ENCODE measurements around the gene WSCD1. TPM values are rescaled to one million over a fixed set of nuclear protein-coding genes. Genes with fewer than 3 reads are reported as not detected.

The WSCD1 gene
- total RNA-seq, 2 donors from 2014 or later: 1.8 to 5.5 TPM

GRCh38 chr17:6104956-6105648 lies 34.9 kb downstream of the WSCD1 start:
- no peak overlapping the region for H3K4me3 ChIP-seq
- H3K36me3 ChIP-seq: no peaks in the 10 kb centered on the region
- H3K27ac ChIP-seq: no peak overlapping the region
- no peak for DNase-seq (ENCODE audit: low spot score)
- H3K4me1 ChIP-seq: no peaks in the 10 kb centered on the region
- H3K27me3 ChIP-seq: no peaks in the 10 kb centered on the region
- H3K9me3 ChIP-seq: no peaks in the 10 kb centered on the region
- no peak for TF ChIP-seq CTCF (IDR thresholded peaks at IDR 0.05)

- no peak for DNase-seq (ENCODE audit: low spot score)
Measured at GRCh38 chr17:6105649-6106007, 35.4 kb downstream of the WSCD1 start.

GRCh38 chr17:6106212-6106611 lies 36.0 kb downstream of the WSCD1 start:
- no peak for DNase-seq (ENCODE audit: low spot score)
- TF ChIP-seq CTCF (IDR thresholded peaks at IDR 0.05): no peak
- H3K4me3 ChIP-seq: no peak overlapping the region
- no peak overlapping the region for H3K27ac ChIP-seq
- no peaks in the 10 kb centered on the region for H3K4me1 ChIP-seq
- no peaks in the 10 kb centered on the region for H3K27me3 ChIP-seq
- H3K9me3 ChIP-seq: no peaks in the 10 kb centered on the region
- no peaks in the 10 kb centered on the region for H3K36me3 ChIP-seq

More at GRCh38 chr17:6105649-6106007, 35.4 kb downstream of the WSCD1 start:
- Histone ChIP-seq H3K4me3 (no peak overlapping the region), H3K27me3 (no peaks in the 10 kb centered on the region), H3K27ac (no peak overlapping the region), H3K4me1 (no peaks in the 10 kb centered on the region), H3K9me3 (no peaks in the 10 kb centered on the region), H3K36me3 (no peaks in the 10 kb centered on the region)
- no peak for TF ChIP-seq CTCF (IDR thresholded peaks at IDR 0.05)

- no peak for TF ChIP-seq CTCF (IDR thresholded peaks at IDR 0.05)
- H3K36me3 ChIP-seq: no peaks in the 10 kb centered on the region
- no peak overlapping the region for H3K27ac ChIP-seq
- no peaks in the 10 kb centered on the region for H3K9me3 ChIP-seq
- no peak overlapping the region for H3K4me3 ChIP-seq
- DNase-seq (ENCODE audit: low spot score): no peak
- H3K27me3 ChIP-seq: no peaks in the 10 kb centered on the region
- no peaks in the 10 kb centered on the region for H3K4me1 ChIP-seq
Measured at GRCh38 chr17:6107791-6108190, 37.6 kb downstream of the WSCD1 start.

- Histone ChIP-seq H3K4me3 (no peak overlapping the region), H3K9me3 (no peaks in the 10 kb centered on the region), H3K27me3 (no peaks in the 10 kb centered on the region), H3K27ac (no peak overlapping the region), H3K4me1 (no peaks in the 10 kb centered on the region), H3K36me3 (no peaks in the 10 kb centered on the region)
- DNase-seq (ENCODE audit: low spot score): no peak
- TF ChIP-seq CTCF (IDR thresholded peaks at IDR 0.05): no peak
Measured at GRCh38 chr17:6108382-6108781, 38.2 kb downstream of the WSCD1 start.

GRCh38 chr17:6108987-6109386 lies 38.8 kb downstream of the WSCD1 start:
- Histone ChIP-seq H3K27me3 (no peaks in the 10 kb centered on the region), H3K9me3 (no peaks in the 10 kb centered on the region), H3K27ac (no peak overlapping the region), H3K36me3 (no peaks in the 10 kb centered on the region), H3K4me3 (no peak overlapping the region), H3K4me1 (no peaks in the 10 kb centered on the region)
- no peak for TF ChIP-seq CTCF (IDR thresholded peaks at IDR 0.05)
- no peak for DNase-seq (ENCODE audit: low spot score)

Measured in right atrium auricular region (tissue), 2 donors.